IMR-90 (cell line): Measurements from ENCODE around the gene NHSL2. TPM values are rescaled to one million over a fixed set of nuclear protein-coding genes. Genes with fewer than 3 reads are reported as not detected.

Experiments
- ATAC-seq: fragments of 200-7000 bp; cut with Tn5 transposase; 2 replicates; pipeline ENCODE4 v1.9.1; 2020; ENCODE audit warnings: low read depth, mild to moderate bottlenecking, moderate library complexity
- BruUV-seq: library from RNA; stranded (reverse); fragments of 400-500 nt; replicated peaks from 2 replicates; lab custom pipeline; 2021; lab: Mats Ljungman, UMichigan
- CTCF ChIA-PET: fragments of 300-600 bp; formaldehyde crosslinking; extraction: SDS; loops from one replicate; lab custom pipeline; 2021; ENCODE audit warnings: antibody characterized with exemption; lab: Yijun Ruan, JAX
- POLR2A ChIA-PET: fragments of 300-600 bp; sonication (Branson Sonifier 250); formaldehyde crosslinking; loops from one replicate; lab custom pipeline; 2022; ENCODE audit warnings: antibody characterized with exemption; ENCODE audit not compliant: unreplicated experiment; lab: Charles Lee
- DNase-seq: peaks from one replicate; pipeline ENCODE4 v3.0.0; 2013
- H2AFZ ChIP-seq: replicated peaks from 2 replicates; pipeline ENCODE3; 2013; ENCODE audit warnings: low read length, mild to moderate bottlenecking; ENCODE audit not compliant: poor library complexity
- H2AK5ac ChIP-seq: 2 replicates; pipeline ENCODE4 v1.6.1; 2013; ENCODE audit warnings: low read depth, low read length, inconsistent platforms
- H2AK9ac ChIP-seq: replicated peaks from 2 replicates; pipeline ENCODE3; 2013; ENCODE audit warnings: mild to moderate bottlenecking, low read depth, low read length, moderate library complexity; ENCODE audit not compliant: poor library complexity
- H2BK120ac ChIP-seq: 2 replicates; pipeline ENCODE4 v1.6.1; 2013; ENCODE audit warnings: low read depth, low read length, inconsistent platforms
- H2BK15ac ChIP-seq: 3 replicates; pipeline ENCODE4 v1.6.1; 2013; ENCODE audit warnings: low read depth, low read length, inconsistent platforms
- H2BK20ac ChIP-seq: 2 replicates; pipeline ENCODE4 v1.6.1; 2013; ENCODE audit warnings: low read depth, mild to moderate bottlenecking, inconsistent platforms, low read length, moderate library complexity
- H2BK5ac ChIP-seq: 2 replicates; pipeline ENCODE4 v1.6.1; 2013; ENCODE audit warnings: mild to moderate bottlenecking, low read depth, low read length, inconsistent platforms; ENCODE audit not compliant: poor library complexity, severe bottlenecking
- H3K14ac ChIP-seq: replicated peaks from 2 replicates; pipeline ENCODE4 v1.6.1; 2013; ENCODE audit warnings: low read depth, low read length, inconsistent platforms
- H3K18ac ChIP-seq: 2 replicates; pipeline ENCODE4 v1.6.1; 2013; ENCODE audit warnings: low read depth, low read length, control low read depth
- H3K23ac ChIP-seq: 2 replicates; pipeline ENCODE4 v1.6.1; 2013; ENCODE audit warnings: low read depth, low read length, inconsistent platforms
- H3K27ac ChIP-seq: 2 replicates; pipeline ENCODE4 v1.5.1; 2013; ENCODE audit warnings: mild to moderate bottlenecking, control low read depth, low read length; ENCODE audit not compliant: insufficient read depth
- H3K27me3 ChIP-seq: 2 replicates; pipeline ENCODE4 v1.6.1; 2013; ENCODE audit warnings: low read length; ENCODE audit not compliant: control insufficient read depth, insufficient read depth
- H3K36me3 ChIP-seq: 2 replicates; pipeline ENCODE4 v1.6.1; 2013; ENCODE audit warnings: low read length, mixed read lengths; ENCODE audit not compliant: control insufficient read depth, insufficient read depth
- H3K4ac ChIP-seq: 2 replicates; pipeline ENCODE4 v1.6.1; 2013; ENCODE audit warnings: low read depth, low read length, inconsistent platforms
- H3K4me1 ChIP-seq: 2 replicates; pipeline ENCODE4 v1.6.1; 2013; ENCODE audit warnings: low read length, mixed read lengths; ENCODE audit not compliant: control insufficient read depth, insufficient read depth
- H3K4me2 ChIP-seq: 2 replicates; pipeline ENCODE4 v1.6.1; 2013; ENCODE audit warnings: low read depth, mild to moderate bottlenecking, control low read depth, low read length, moderate library complexity
- H3K4me3 ChIP-seq: 2 replicates; pipeline ENCODE4 v1.5.1; 2013; ENCODE audit warnings: low read depth, mild to moderate bottlenecking, control low read depth, low read length, moderate library complexity; ENCODE audit not compliant: insufficient read depth
- H3K56ac ChIP-seq: 2 replicates; pipeline ENCODE4 v1.6.1; 2013; ENCODE audit warnings: low read length, inconsistent platforms; ENCODE audit not compliant: insufficient read depth; ENCODE audit errors: extremely low read depth
- H3K79me1 ChIP-seq, 2 experiments: 2 replicates each; pipeline ENCODE4 v1.6.1; 2013; ENCODE audit warnings: low read length in 2 of 2, inconsistent platforms in 1 of 2, low read depth in 1 of 2
- H3K9ac ChIP-seq: 2 replicates; pipeline ENCODE4 v1.6.1; 2013; ENCODE audit warnings: low read depth, low read length, control low read depth
- H3K9me1 ChIP-seq: 2 replicates; pipeline ENCODE4 v1.6.1; 2013; ENCODE audit warnings: low read length, inconsistent platforms; ENCODE audit not compliant: insufficient read depth
- H3K9me3 ChIP-seq: 2 replicates; pipeline ENCODE4 v1.6.1; 2013; ENCODE audit warnings: low read length; ENCODE audit not compliant: control insufficient read depth, insufficient read depth
- H4K20me1 ChIP-seq: 2 replicates; pipeline ENCODE4 v1.6.1; 2013; ENCODE audit warnings: low read length, inconsistent platforms; ENCODE audit not compliant: insufficient read depth
- H4K5ac ChIP-seq: 2 replicates; pipeline ENCODE4 v1.6.1; 2013; ENCODE audit warnings: mild to moderate bottlenecking, low read depth, low read length, control low read depth
- H4K8ac ChIP-seq, 2 experiments: 2 replicates each; pipeline ENCODE4 v1.6.1; 2013; ENCODE audit warnings: low read depth in 2 of 2, low read length in 2 of 2, control low read depth in 1 of 2, inconsistent platforms in 1 of 2
- H4K91ac ChIP-seq: 2 replicates; pipeline ENCODE4 v1.6.1; 2013; ENCODE audit warnings: low read depth, low read length, inconsistent platforms; ENCODE audit not compliant: insufficient read depth
- CEBPB ChIP-seq: IDR thresholded peaks from 2 replicates; pipeline ENCODE4 v1.6.1; 2012; ENCODE audit warnings: low read depth, low read length, improper control_type of control experiment
- CTCF ChIP-seq: conservative IDR thresholded peaks from 2 replicates; pipeline ENCODE4 v1.5.1; 2012; ENCODE audit warnings: mild to moderate bottlenecking, low read depth, low read length, improper control_type of control experiment
- POLR2A ChIP-seq: IDR thresholded peaks from 2 replicates; pipeline ENCODE4 v1.6.1; 2012; ENCODE audit warnings: mild to moderate bottlenecking, low read depth, low read length
- WGBS, 2 experiments: methylation state at CpG; one replicate each; pipeline versions ENCODE4 v1.1.5 to v1.1.7; 2013; ENCODE audit warnings: missing lambda C conversion rate in 2 of 2; ENCODE audit not compliant: insufficient read length in 1 of 2; ENCODE audit errors: extremely low coverage in 2 of 2; 5-methylcytosine and 5-hydroxymethylcytosine counted together
- dilution Hi-C: fragments of 300-500 bp; cut with HindIII; formaldehyde crosslinking; loops from one replicate; pipeline ENCODE4 v1.14.3; 2018; ENCODE audit warnings: low sequenced_read_pairs; ENCODE audit not compliant: unreplicated experiment
- in situ Hi-C: fragments of 300-500 bp; cut with MboI; formaldehyde crosslinking; loops from 3 replicates; pipeline ENCODE4 v1.14.3; 2019; ENCODE audit warnings: low sequenced_read_pairs, inconsistent platforms, mixed read lengths
- intact Hi-C: fragments of 100-400 bp; cut with micrococcal nuclease; formaldehyde crosslinking; loops from 2 replicates; pipeline ENCODE4 v1.10.0; 2022
- polyA plus RNA-seq, 3 experiments: library from polyadenylated mRNA; depleted of rRNA; stranded (reverse); fragments of >200 nt; gene quantifications; 2 replicates each; pipeline ENCODE4 v1.2.3, GENCODE V29; 2012; ENCODE audit warnings: low replicate concordance in 1 of 3
- total RNA-seq: library from RNA; depleted of rRNA; stranded (reverse); fragments of >200 nt; gene quantifications from 2 replicates; pipeline ENCODE4 v1.2.3, GENCODE V29; 2012

The NHSL2 gene
- total and polyA plus RNA-seq, 2 of the 4 experiments (the other 2 are of a cell fraction) = 0.72 to 0.75 TPM

- Histone ChIP-seq H3K14ac (no peak overlapping the region), H3K27me3 (peaks cover 66% of the 10 kb centered on the region), H2AK9ac (no peak overlapping the region), H3K27ac (no peak overlapping the region), H3K4me3 (no peak overlapping the region), H3K36me3 (no peaks in the 10 kb centered on the region), H3K79me1 (no peaks in the 10 kb centered on the region), H3K9ac (no peak overlapping the region), H3K23ac (no peak overlapping the region), H2BK15ac (no peak overlapping the region), H2BK120ac (no peak overlapping the region), H2AFZ (no peak overlapping the region), H3K56ac (no peak overlapping the region), H3K4me1 (no peaks in the 10 kb centered on the region), H3K9me3 (peaks cover 1% of the 10 kb centered on the region; the same call in 1 of the 2 replicates), H3K18ac (no peak overlapping the region), H4K20me1 (no peaks in the 10 kb centered on the region), H2BK20ac (no peak overlapping the region), H2BK5ac (no peak overlapping the region), H4K8ac (no peak overlapping the region), H2AK5ac (no peak overlapping the region), H3K4ac (no peak overlapping the region), H4K5ac (no peak overlapping the region), H3K4me2 (no peak overlapping the region), H4K91ac (no peak overlapping the region), H3K9me1 (no peaks in the 10 kb centered on the region)
- DNase-seq (no peak), ATAC-seq (no peak)
- 93% methylated on average over 2 of the region's 12 CpGs; no CpG with 5 or more reads in 1 of the 2 experiments for WGBS, 2 experiments
- CTCF ChIA-PET = no interaction called here
- POLR2A ChIA-PET = no interaction called here
- no TSS peak for BruUV-seq
- dilution Hi-C loops = no loop called here
- in situ Hi-C loops = no loop called here
- no peak for TF ChIP-seq CTCF
- TF ChIP-seq POLR2A = no peak
- no peak for TF ChIP-seq CEBPB
- intact Hi-C loops = no loop called here
Observed at GRCh38 chrX:72079607-72080006, 169.0 kb downstream of the NHSL2 start.
